ENCODE measurements around the gene ITSN1.

GRCh38 chr21:33687634-33688033 lies 45.3 kb downstream of the ITSN1 start:
- TF ChIP-seq CTCF (IDR thresholded peaks at IDR 0.05) (no peak), POLR2A (IDR thresholded peaks at IDR 0.05) (no peak)

Data from body of pancreas (tissue), 4 donors.